SK-N-SH treated with all-trans-retinoic acid at 6 μM for 48 hours (cell line): ENCODE measurements around the gene PPME1.

Source experiments
- ATAC-seq: fragments of 200-7000 bp; cut with Tn5 transposase; 3 replicates; pipeline ENCODE4 v1.9.1; 2020; ENCODE audit warnings: mild to moderate bottlenecking, moderate library complexity
- ARNTL ChIP-seq: fragments of 450-650 bp; formaldehyde crosslinking; IDR thresholded peaks from 2 replicates; pipeline ENCODE4 v1.5.0; 2020; ENCODE audit warnings: low read depth, mild to moderate bottlenecking, moderate library complexity, borderline replicate concordance
- BACH2 ChIP-seq: fragments of 250-450 bp; sonication (Bioruptor Pico); IDR thresholded peaks from 2 replicates; pipeline ENCODE4 v1.9.0; 2021; ENCODE audit warnings: mild to moderate bottlenecking, borderline replicate concordance
- CSDC2 ChIP-seq: fragments of 250-450 bp; sonication (Bioruptor Pico); IDR thresholded peaks from 2 replicates; pipeline ENCODE4 v1.5.0; 2020; ENCODE audit warnings: mild to moderate bottlenecking, moderate library complexity
- ESRRG ChIP-seq: fragments of 250-450 bp; sonication (Bioruptor Pico); IDR thresholded peaks from 2 replicates; pipeline ENCODE4 v1.6.1; 2021; ENCODE audit warnings: mild to moderate bottlenecking
- GLIS3 ChIP-seq: fragments of 250-450 bp; sonication (Bioruptor Pico); IDR thresholded peaks from 2 replicates; pipeline ENCODE4 v1.5.0; 2020; ENCODE audit warnings: mild to moderate bottlenecking, moderate library complexity
- ISL1 ChIP-seq: fragments of 250-450 bp; sonication (Bioruptor Pico); IDR thresholded peaks from 2 replicates; pipeline ENCODE4 v2.1.2; 2022; ENCODE audit warnings: mild to moderate bottlenecking, moderate library complexity
- OSR1 ChIP-seq: fragments of 250-450 bp; sonication (Bioruptor Pico); IDR thresholded peaks from 2 replicates; pipeline ENCODE4 v1.8.0; 2022; ENCODE audit warnings: moderate library complexity, mild to moderate bottlenecking, inconsistent platforms
- PPARA ChIP-seq: fragments of 250-450 bp; sonication (Bioruptor Pico); IDR thresholded peaks from 2 replicates; pipeline ENCODE4 v1.5.0; 2020; ENCODE audit warnings: mild to moderate bottlenecking, borderline replicate concordance
- RARB ChIP-seq: fragments of 250-450 bp; sonication (Bioruptor Pico); IDR thresholded peaks from 2 replicates; pipeline ENCODE4 v1.8.0; 2021; ENCODE audit warnings: mild to moderate bottlenecking, moderate library complexity
- SNAI2 ChIP-seq: fragments of 250-450 bp; sonication (Bioruptor Pico); IDR thresholded peaks from 2 replicates; pipeline ENCODE4 v1.5.0; 2020; ENCODE audit warnings: mild to moderate bottlenecking, moderate library complexity
- TCF4 ChIP-seq: fragments of 250-450 bp; sonication (Bioruptor Pico); IDR thresholded peaks from 2 replicates; pipeline ENCODE4 v1.8.0; 2021; ENCODE audit warnings: mild to moderate bottlenecking, moderate library complexity, borderline replicate concordance
- TOX ChIP-seq: fragments of 250-450 bp; sonication (Bioruptor Pico); IDR thresholded peaks from 2 replicates; pipeline ENCODE4 v1.8.0; 2021; ENCODE audit warnings: mild to moderate bottlenecking, moderate library complexity, borderline replicate concordance
- ZC3H10 ChIP-seq: fragments of 250-450 bp; sonication (Bioruptor Pico); IDR thresholded peaks from 2 replicates; pipeline ENCODE4 v1.5.1; 2021; ENCODE audit warnings: mild to moderate bottlenecking, moderate library complexity
- ZFP3 ChIP-seq: fragments of 250-450 bp; sonication (Bioruptor Pico); IDR thresholded peaks from 2 replicates; pipeline ENCODE4 v1.5.0; 2020; ENCODE audit warnings: mild to moderate bottlenecking, moderate library complexity
- ZFP30 ChIP-seq: fragments of 450-650 bp; formaldehyde crosslinking; IDR thresholded peaks from 2 replicates; pipeline ENCODE4 v1.5.0; 2022; ENCODE audit warnings: mild to moderate bottlenecking, moderate library complexity
- ZNF565 ChIP-seq: fragments of 450-650 bp; formaldehyde crosslinking; conservative IDR thresholded peaks from 2 replicates; pipeline ENCODE4 v1.5.0; 2020; ENCODE audit warnings: low read depth, mild to moderate bottlenecking, moderate library complexity
- ZNF70 ChIP-seq: fragments of 450-650 bp; formaldehyde crosslinking; IDR thresholded peaks from 2 replicates; pipeline ENCODE4 v1.5.0; 2020; ENCODE audit warnings: mild to moderate bottlenecking, moderate library complexity
- TF ChIP-seq, protein P1 (sequence below): fragments of 250-450 bp; sonication (Bioruptor Pico); IDR thresholded peaks from 2 replicates; pipeline ENCODE4 v1.5.1; 2020; ENCODE audit warnings: low read depth, mild to moderate bottlenecking, moderate library complexity
- TF ChIP-seq, protein P2 (sequence below): fragments of 250-450 bp; sonication (Bioruptor Pico); IDR thresholded peaks from 2 replicates; pipeline ENCODE4 v1.8.0; 2020; ENCODE audit warnings: mild to moderate bottlenecking, moderate library complexity, borderline replicate concordance
- TF ChIP-seq, protein P3 (sequence below): fragments of 250-450 bp; sonication (Bioruptor Pico); IDR thresholded peaks from 2 replicates; pipeline ENCODE4 v1.5.0; 2020; ENCODE audit warnings: mild to moderate bottlenecking, moderate library complexity
- TF ChIP-seq, protein P4 (sequence below): fragments of 250-450 bp; sonication (Bioruptor Pico); IDR thresholded peaks from 2 replicates; pipeline ENCODE4 v1.8.0; 2021; ENCODE audit warnings: low read depth, mild to moderate bottlenecking, moderate library complexity, borderline replicate concordance
- TF ChIP-seq, protein P5 (sequence below): fragments of 250-450 bp; sonication (Bioruptor Pico); IDR thresholded peaks from 2 replicates; pipeline ENCODE4 v1.5.1; 2021; ENCODE audit warnings: mild to moderate bottlenecking, moderate library complexity

Gene PPME1

DNA sequence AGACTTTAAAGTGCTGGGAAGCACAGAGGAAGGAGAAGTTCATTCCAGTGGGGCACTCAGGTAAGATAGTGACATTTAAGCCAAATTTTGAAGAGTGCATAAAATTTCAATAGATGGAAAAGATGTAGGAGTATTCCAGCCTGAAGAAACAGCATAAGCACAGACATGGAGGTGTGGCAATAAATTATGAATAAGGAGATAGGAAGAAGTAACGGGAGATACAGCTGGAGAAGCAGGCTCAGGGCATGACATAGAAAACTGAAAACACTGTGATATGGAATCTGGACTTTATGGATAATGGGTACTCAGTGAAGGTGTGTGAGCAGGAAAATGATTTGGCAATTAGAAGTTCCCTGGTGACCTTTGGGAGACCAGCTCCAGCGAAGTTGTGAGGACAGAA is 107.0 kb downstream of the PPME1 start:
- TF ChIP-seq RARB (CRISPR knock-in tag) (no peak), ZFP30 (CRISPR knock-in tag) (no peak), ZFP3 (CRISPR knock-in tag) (no peak), ESRRG (CRISPR knock-in tag) (no peak), ISL1 (CRISPR knock-in tag) (no peak), CSDC2 (CRISPR knock-in tag) (no peak), TCF4 (CRISPR knock-in tag) (no peak)
- TF ChIP-seq, protein P1, sequence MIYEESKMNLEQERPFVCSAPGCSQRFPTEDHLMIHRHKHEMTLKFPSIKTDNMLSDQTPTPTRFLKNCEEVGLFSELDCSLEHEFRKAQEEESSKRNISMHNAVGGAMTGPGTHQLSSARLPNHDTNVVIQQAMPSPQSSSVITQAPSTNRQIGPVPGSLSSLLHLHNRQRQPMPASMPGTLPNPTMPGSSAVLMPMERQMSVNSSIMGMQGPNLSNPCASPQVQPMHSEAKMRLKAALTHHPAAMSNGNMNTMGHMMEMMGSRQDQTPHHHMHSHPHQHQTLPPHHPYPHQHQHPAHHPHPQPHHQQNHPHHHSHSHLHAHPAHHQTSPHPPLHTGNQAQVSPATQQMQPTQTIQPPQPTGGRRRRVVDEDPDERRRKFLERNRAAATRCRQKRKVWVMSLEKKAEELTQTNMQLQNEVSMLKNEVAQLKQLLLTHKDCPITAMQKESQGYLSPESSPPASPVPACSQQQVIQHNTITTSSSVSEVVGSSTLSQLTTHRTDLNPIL: no peak
- TF ChIP-seq, protein P2, sequence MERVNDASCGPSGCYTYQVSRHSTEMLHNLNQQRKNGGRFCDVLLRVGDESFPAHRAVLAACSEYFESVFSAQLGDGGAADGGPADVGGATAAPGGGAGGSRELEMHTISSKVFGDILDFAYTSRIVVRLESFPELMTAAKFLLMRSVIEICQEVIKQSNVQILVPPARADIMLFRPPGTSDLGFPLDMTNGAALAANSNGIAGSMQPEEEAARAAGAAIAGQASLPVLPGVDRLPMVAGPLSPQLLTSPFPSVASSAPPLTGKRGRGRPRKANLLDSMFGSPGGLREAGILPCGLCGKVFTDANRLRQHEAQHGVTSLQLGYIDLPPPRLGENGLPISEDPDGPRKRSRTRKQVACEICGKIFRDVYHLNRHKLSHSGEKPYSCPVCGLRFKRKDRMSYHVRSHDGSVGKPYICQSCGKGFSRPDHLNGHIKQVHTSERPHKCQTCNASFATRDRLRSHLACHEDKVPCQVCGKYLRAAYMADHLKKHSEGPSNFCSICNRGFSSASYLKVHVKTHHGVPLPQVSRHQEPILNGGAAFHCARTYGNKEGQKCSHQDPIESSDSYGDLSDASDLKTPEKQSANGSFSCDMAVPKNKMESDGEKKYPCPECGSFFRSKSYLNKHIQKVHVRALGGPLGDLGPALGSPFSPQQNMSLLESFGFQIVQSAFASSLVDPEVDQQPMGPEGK (CRISPR knock-in tag): no peak
- TF ChIP-seq, protein P3, sequence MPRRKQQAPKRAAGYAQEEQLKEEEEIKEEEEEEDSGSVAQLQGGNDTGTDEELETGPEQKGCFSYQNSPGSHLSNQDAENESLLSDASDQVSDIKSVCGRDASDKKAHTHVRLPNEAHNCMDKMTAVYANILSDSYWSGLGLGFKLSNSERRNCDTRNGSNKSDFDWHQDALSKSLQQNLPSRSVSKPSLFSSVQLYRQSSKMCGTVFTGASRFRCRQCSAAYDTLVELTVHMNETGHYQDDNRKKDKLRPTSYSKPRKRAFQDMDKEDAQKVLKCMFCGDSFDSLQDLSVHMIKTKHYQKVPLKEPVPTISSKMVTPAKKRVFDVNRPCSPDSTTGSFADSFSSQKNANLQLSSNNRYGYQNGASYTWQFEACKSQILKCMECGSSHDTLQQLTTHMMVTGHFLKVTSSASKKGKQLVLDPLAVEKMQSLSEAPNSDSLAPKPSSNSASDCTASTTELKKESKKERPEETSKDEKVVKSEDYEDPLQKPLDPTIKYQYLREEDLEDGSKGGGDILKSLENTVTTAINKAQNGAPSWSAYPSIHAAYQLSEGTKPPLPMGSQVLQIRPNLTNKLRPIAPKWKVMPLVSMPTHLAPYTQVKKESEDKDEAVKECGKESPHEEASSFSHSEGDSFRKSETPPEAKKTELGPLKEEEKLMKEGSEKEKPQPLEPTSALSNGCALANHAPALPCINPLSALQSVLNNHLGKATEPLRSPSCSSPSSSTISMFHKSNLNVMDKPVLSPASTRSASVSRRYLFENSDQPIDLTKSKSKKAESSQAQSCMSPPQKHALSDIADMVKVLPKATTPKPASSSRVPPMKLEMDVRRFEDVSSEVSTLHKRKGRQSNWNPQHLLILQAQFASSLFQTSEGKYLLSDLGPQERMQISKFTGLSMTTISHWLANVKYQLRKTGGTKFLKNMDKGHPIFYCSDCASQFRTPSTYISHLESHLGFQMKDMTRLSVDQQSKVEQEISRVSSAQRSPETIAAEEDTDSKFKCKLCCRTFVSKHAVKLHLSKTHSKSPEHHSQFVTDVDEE (CRISPR knock-in tag): no peak
- no peak for ATAC-seq

DNA sequence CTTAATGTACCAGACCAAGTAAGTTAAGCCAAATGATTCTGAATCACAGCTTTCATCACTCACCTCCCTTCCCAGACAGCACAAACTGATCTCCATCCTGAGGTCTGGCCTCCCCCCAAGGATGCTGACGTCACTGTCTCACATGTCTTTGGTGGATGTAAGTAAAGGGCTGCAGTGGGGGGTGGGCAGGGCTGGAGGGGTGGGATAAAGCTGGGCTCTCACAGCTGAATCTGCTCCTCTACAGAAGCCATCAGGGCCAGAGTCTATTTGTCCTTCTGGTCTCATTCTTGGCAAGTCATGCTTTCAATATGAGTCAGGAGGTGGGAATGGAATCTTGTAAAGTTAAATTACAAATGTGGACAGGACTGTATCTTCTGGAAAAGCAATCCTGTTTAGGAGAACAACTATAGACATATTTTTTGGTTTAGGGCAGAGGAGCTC is 107.7 kb downstream of the PPME1 start:
- ATAC-seq: peak; percentile 91
- TF ChIP-seq PPARA (CRISPR knock-in tag) (no peak), TOX (CRISPR knock-in tag) (no peak), ISL1 (CRISPR knock-in tag) (0 out of 2 replicates have a peak, but pooled peaks have one; percentile 7), ZC3H10 (CRISPR knock-in tag) (no peak), RARB (CRISPR knock-in tag) (no peak), TCF4 (CRISPR knock-in tag) (no peak)
- TF ChIP-seq, protein P4, sequence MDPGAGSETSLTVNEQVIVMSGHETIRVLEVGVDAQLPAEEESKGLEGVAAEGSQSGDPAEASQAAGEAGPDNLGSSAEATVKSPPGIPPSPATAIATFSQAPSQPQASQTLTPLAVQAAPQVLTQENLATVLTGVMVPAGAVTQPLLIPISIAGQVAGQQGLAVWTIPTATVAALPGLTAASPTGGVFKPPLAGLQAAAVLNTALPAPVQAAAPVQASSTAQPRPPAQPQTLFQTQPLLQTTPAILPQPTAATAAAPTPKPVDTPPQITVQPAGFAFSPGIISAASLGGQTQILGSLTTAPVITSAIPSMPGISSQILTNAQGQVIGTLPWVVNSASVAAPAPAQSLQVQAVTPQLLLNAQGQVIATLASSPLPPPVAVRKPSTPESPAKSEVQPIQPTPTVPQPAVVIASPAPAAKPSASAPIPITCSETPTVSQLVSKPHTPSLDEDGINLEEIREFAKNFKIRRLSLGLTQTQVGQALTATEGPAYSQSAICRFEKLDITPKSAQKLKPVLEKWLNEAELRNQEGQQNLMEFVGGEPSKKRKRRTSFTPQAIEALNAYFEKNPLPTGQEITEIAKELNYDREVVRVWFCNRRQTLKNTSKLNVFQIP (CRISPR knock-in tag): no peak
- TF ChIP-seq, all 23 proteins: peak for 1

DNA sequence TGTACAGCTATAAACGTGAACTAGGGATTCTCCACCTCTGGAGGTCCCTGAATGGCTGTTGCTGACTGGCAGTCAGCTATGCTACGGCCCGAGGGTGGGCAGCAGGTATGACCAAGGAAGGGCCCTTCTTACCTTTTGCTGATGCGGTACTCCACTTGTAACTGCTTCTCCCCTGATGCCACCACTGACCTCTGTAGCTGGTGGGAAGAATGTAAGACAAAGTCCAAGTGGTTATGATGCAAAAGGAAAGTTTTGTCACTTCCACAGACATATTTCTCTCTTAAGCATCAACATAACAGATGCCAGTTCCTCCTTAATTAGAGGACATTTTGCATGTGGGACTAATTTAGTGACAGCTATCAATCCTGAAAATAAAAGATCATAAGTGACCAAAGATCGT is 108.2 kb downstream of the PPME1 start:
- TF ChIP-seq OSR1 (CRISPR knock-in tag) (no peak), SNAI2 (CRISPR knock-in tag) (no peak), GLIS3 (CRISPR knock-in tag) (no peak), BACH2 (CRISPR knock-in tag) (no peak), ZC3H10 (CRISPR knock-in tag) (no peak), ZNF565 (CRISPR knock-in tag) (no peak), ISL1 (CRISPR knock-in tag) (no peak), TCF4 (CRISPR knock-in tag) (no peak), ARNTL (CRISPR knock-in tag) (no peak), ZNF70 (CRISPR knock-in tag) (no peak), ZFP3 (CRISPR knock-in tag) (no peak), RARB (CRISPR knock-in tag) (no peak), CSDC2 (CRISPR knock-in tag) (no peak), ESRRG (CRISPR knock-in tag) (no peak)
- TF ChIP-seq, protein P5, sequence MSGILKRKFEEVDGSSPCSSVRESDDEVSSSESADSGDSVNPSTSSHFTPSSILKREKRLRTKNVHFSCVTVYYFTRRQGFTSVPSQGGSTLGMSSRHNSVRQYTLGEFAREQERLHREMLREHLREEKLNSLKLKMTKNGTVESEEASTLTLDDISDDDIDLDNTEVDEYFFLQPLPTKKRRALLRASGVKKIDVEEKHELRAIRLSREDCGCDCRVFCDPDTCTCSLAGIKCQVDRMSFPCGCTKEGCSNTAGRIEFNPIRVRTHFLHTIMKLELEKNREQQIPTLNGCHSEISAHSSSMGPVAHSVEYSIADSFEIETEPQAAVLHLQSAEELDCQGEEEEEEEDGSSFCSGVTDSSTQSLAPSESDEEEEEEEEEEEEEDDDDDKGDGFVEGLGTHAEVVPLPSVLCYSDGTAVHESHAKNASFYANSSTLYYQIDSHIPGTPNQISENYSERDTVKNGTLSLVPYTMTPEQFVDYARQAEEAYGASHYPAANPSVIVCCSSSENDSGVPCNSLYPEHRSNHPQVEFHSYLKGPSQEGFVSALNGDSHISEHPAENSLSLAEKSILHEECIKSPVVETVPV (CRISPR knock-in tag): no peak
- TF ChIP-seq, protein P2 (CRISPR knock-in tag): no peak
- TF ChIP-seq, protein P4 (CRISPR knock-in tag): no peak

More for the DNA sequence above, 108.2 kb downstream of the PPME1 start:
- ATAC-seq: no peak; the same call in none of the 3 replicates
